HCT116 (cell line): Measurements from ENCODE around the gene LIPG. TPM values are rescaled to one million over a fixed set of nuclear protein-coding genes. Genes with fewer than 3 reads are reported as not detected.

Source experiments
- ATAC-seq: fragments of 200-7000 bp; cut with Tn5 transposase; 2 replicates; pipeline ENCODE4 v1.9.1; 2020; ENCODE audit warnings: mild to moderate bottlenecking, moderate library complexity
- BruUV-seq: library from RNA; stranded (reverse); fragments of 400-500 nt; replicated peaks from 2 replicates; lab custom pipeline; 2021; lab: Mats Ljungman, UMichigan
- CTCF ChIA-PET: fragments of 300-600 bp; sonication (Branson Sonifier 250); formaldehyde crosslinking; loops from one replicate; lab custom pipeline; 2021; ENCODE audit warnings: antibody characterized with exemption; lab: Charles Lee
- POLR2A ChIA-PET: fragments of 300-600, 350-600 bp; sonication (Branson Sonifier 250); formaldehyde crosslinking; loops from one replicate; lab custom pipeline; 2021; ENCODE audit warnings: antibody characterized with exemption; lab: Charles Lee
- RAD21 ChIA-PET, 2 experiments: fragments of 300-600 bp; sonication (Branson Sonifier 250); formaldehyde crosslinking; loops; one replicate each; lab custom pipeline; 2023; ENCODE audit warnings: low total read pairs in 2 of 2; ENCODE audit not compliant: uncharacterized antibody in 2 of 2, unreplicated experiment in 2 of 2, low non-redundant PET in 1 of 2; lab: Charles Lee
- DNase-seq: peaks from one replicate; pipeline ENCODE4 v3.0.0-alpha.2; 2010; ENCODE audit warnings: low read depth, low spot score
- H2AFZ ChIP-seq: fragments of 200-600 bp; shearing (Covaris generic), sonication (generic); 2 replicates; pipeline ENCODE4 v1.6.1; 2017; ENCODE audit warnings: low read depth, mixed run types, mixed read lengths, antibody characterized with exemption, low read length; ENCODE audit not compliant: poor library complexity, severe bottlenecking
- H3K27ac ChIP-seq: 2 replicates; pipeline ENCODE4 v1.5.1; 2012; ENCODE audit warnings: low read depth, low read length
- H3K27me3 ChIP-seq: fragments of 200-600 bp; sonication (generic); 2 replicates; pipeline ENCODE4 v1.6.1; 2016; ENCODE audit warnings: mixed run types, low read length, mixed read lengths; ENCODE audit not compliant: insufficient read depth
- H3K36me3 ChIP-seq, 2 experiments: fragments of 200-500 bp in 1 of 2; fragments of 200-600 bp in 1 of 2; sonication (Bioruptor generic) in 1 of 2; sonication (generic) in 1 of 2; 2 replicates each; pipeline versions ENCODE4 v1.5.1 to v1.6.1; 2014 to 2016; ENCODE audit warnings: low read length in 2 of 2, inconsistent platforms in 1 of 2, mixed read lengths in 1 of 2, mixed run types in 1 of 2; ENCODE audit not compliant: insufficient read depth in 2 of 2, control insufficient read depth in 1 of 2
- H3K4me1 ChIP-seq, 2 experiments: fragments of 200-600 bp in 1 of 2; sonication (generic) in 1 of 2; 2 replicates each; pipeline versions ENCODE4 v1.5.1 to v1.6.1; 2012 to 2017; ENCODE audit warnings: low read length in 2 of 2, inconsistent platforms in 1 of 2, mild to moderate bottlenecking in 1 of 2, mixed read lengths in 1 of 2, mixed run types in 1 of 2, moderate library complexity in 1 of 2; ENCODE audit not compliant: insufficient read depth in 2 of 2, control insufficient read depth in 1 of 2
- H3K4me2 ChIP-seq: fragments of 200-600 bp; sonication (generic); 2 replicates; pipeline ENCODE4 v1.6.1; 2017; ENCODE audit warnings: mixed run types, low read length, mixed read lengths
- H3K4me3 ChIP-seq, 2 experiments: fragments of 200-600 bp in 1 of 2; sonication (generic) in 1 of 2; replicated peaks in 1 of 2; 2 replicates each; pipeline ENCODE4 v1.5.1; 2011 to 2016; ENCODE audit warnings: low read length in 2 of 2, control low read depth in 1 of 2, low read depth in 1 of 2, mild to moderate bottlenecking in 1 of 2, mixed read lengths in 1 of 2, mixed run types in 1 of 2
- H3K79me2 ChIP-seq: fragments of 200-600 bp; sonication (generic); 2 replicates; pipeline ENCODE4 v1.6.1; 2017; ENCODE audit warnings: mild to moderate bottlenecking, mixed run types, low read length, moderate library complexity, mixed read lengths; ENCODE audit not compliant: insufficient read depth
- H3K9ac ChIP-seq: fragments of 200-600 bp; sonication (generic); 2 replicates; pipeline ENCODE4 v1.6.1; 2016; ENCODE audit warnings: low read length, mixed read lengths
- H3K9me2 ChIP-seq: fragments of 200-600 bp; sonication (generic), shearing (Covaris generic); 2 replicates; pipeline ENCODE4 v1.6.1; 2017; ENCODE audit warnings: mixed run types, mild to moderate bottlenecking, moderate library complexity; ENCODE audit not compliant: insufficient read depth
- H3K9me3 ChIP-seq, 2 experiments: fragments of 200-500 bp in 1 of 2; fragments of 200-600 bp in 1 of 2; sonication (Bioruptor generic) in 1 of 2; sonication (generic) in 1 of 2; 2 replicates each; pipeline ENCODE4 v1.6.1; 2014 to 2017; ENCODE audit warnings: low read length in 2 of 2, mixed read lengths in 2 of 2, inconsistent platforms in 1 of 2, low read depth in 1 of 2, mild to moderate bottlenecking in 1 of 2, mixed run types in 1 of 2, moderate library complexity in 1 of 2; ENCODE audit not compliant: control insufficient read depth in 1 of 2, insufficient read depth in 1 of 2
- H4K20me1 ChIP-seq: fragments of 200-600 bp; sonication (generic), shearing (Covaris generic); 2 replicates; pipeline ENCODE4 v1.6.1; 2017; ENCODE audit warnings: mixed run types, mild to moderate bottlenecking, moderate library complexity; ENCODE audit not compliant: insufficient read depth
- CBX3 ChIP-seq: IDR thresholded peaks from 2 replicates; pipeline ENCODE4 v1.6.1; 2012; ENCODE audit warnings: low read depth
- EGR1 ChIP-seq: IDR thresholded peaks from 2 replicates; pipeline ENCODE4 v1.6.1; 2012; ENCODE audit warnings: low read depth
- EZH2 ChIP-seq: fragments of 200-600 bp; sonication (generic); IDR thresholded peaks from 2 replicates; pipeline ENCODE4 v1.6.1; 2017; ENCODE audit warnings: antibody characterized with exemption, mixed run types
- EZH2phosphoT487 ChIP-seq: fragments of 200-600 bp; IDR thresholded peaks from 2 replicates; pipeline ENCODE4 v1.6.1; 2018; ENCODE audit warnings: antibody characterized with exemption, borderline replicate concordance
- JUND ChIP-seq: IDR thresholded peaks from 2 replicates; pipeline ENCODE4 v1.6.1; 2012
- POLR2A ChIP-seq: IDR thresholded peaks from 2 replicates; pipeline ENCODE4 v1.7.0; 2011; ENCODE audit warnings: borderline replicate concordance; ENCODE audit not compliant: insufficient read depth, insufficient read length; ENCODE audit errors: extremely low read depth
- RAD21 ChIP-seq: IDR thresholded peaks from 2 replicates; pipeline ENCODE4 v1.6.1; 2012; ENCODE audit warnings: low read depth, mild to moderate bottlenecking
- SIN3A ChIP-seq: IDR thresholded peaks from 2 replicates; pipeline ENCODE4 v1.6.1; 2012; ENCODE audit warnings: low read depth
- SP1 ChIP-seq: IDR thresholded peaks from 2 replicates; pipeline ENCODE4 v1.6.1; 2012; ENCODE audit warnings: low read depth
- YY1 ChIP-seq: IDR thresholded peaks from 2 replicates; pipeline ENCODE4 v1.6.1; 2011; ENCODE audit warnings: low read length, low read depth, moderate library complexity, mild to moderate bottlenecking; ENCODE audit not compliant: insufficient replicate concordance; ENCODE audit errors: extremely low read depth
- ZFX ChIP-seq: fragments of 450-650 bp; IDR thresholded peaks from 2 replicates; pipeline ENCODE4 v1.6.1; 2017
- ZNF274 ChIP-seq: fragments of 200-500 bp; sonication (Bioruptor generic); IDR thresholded peaks from 2 replicates; pipeline ENCODE4 v1.6.1; 2014; ENCODE audit warnings: mild to moderate bottlenecking, low read depth, low read length, inconsistent platforms
- intact Hi-C: fragments of 100-400 bp; cut with micrococcal nuclease; formaldehyde crosslinking; loops from 2 replicates; pipeline ENCODE4 v1.10.0; 2022
- total RNA-seq: library from RNA; stranded (reverse); gene quantifications from one replicate; pipeline ENCODE4 v1.2.1, GENCODE V29; 2021; ENCODE audit not compliant: unreplicated experiment
- TF ChIP-seq, protein P1 (sequence below): IDR thresholded peaks from 2 replicates; pipeline ENCODE4 v1.6.1; 2011; ENCODE audit warnings: mild to moderate bottlenecking, low read length, moderate library complexity; ENCODE audit not compliant: insufficient replicate concordance; ENCODE audit errors: extremely low read depth
- TF ChIP-seq, protein P2 (sequence below), 3 experiments: fragments of 200-600 bp in 1 of 3; sonication (generic) in 1 of 3; IDR thresholded peaks in 2 of 3; conservative IDR thresholded peaks in 1 of 3; 2 replicates each; pipeline ENCODE4 v1.5.1; 2012 to 2017; ENCODE audit warnings: low read depth in 2 of 3, low read length in 2 of 3, antibody characterized with exemption in 1 of 3, borderline replicate concordance in 1 of 3, control low read depth in 1 of 3, mild to moderate bottlenecking in 1 of 3, mixed read lengths in 1 of 3, mixed run types in 1 of 3, moderate library complexity in 1 of 3; ENCODE audit not compliant: insufficient read depth in 1 of 3
- TF ChIP-seq, protein P3 (sequence below): IDR thresholded peaks from 2 replicates; pipeline ENCODE4 v1.6.1; 2012
- TF ChIP-seq, protein P4 (sequence below): IDR thresholded peaks from 2 replicates; pipeline ENCODE4 v1.6.1; 2012

LIPG gene
- total RNA-seq, 1 experiment from 2014 or later, result 2.6 TPM

DNA sequence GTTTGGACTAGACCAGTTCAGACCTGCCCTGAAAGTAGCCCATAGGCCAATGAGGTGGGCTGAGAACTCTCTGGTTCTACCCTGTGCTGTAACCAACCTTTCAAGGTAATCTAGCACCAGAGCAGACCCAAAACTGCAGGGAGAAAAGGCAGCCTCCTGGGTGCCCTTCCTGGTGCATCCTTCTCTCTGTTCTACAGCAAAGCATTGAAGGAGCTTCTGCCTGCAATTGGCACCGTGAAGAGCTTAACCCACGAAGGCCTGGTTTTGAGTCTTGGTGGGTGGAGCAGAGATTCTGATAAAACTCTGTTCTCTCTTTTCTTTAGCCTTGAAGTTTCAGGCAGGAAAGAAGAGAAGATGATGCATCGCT, 55.5 kb downstream of the LIPG start:
- no TSS peak for BruUV-seq
- Histone ChIP-seq H3K27me3 (peaks cover 9% of the 10 kb centered on the region; the same call in 1 of the 2 replicates), H3K9ac (no peak overlapping the region), H3K36me3 (no peaks in the 10 kb centered on the region), H4K20me1 (no peaks in the 10 kb centered on the region), H3K9me2 (no peaks in the 10 kb centered on the region)
- ChIA-PET RAD21 (no interaction called here), POLR2A (no interaction called here), CTCF (no interaction called here)
- no peak for TF ChIP-seq SIN3A
- TF ChIP-seq ZNF274, result no peak
- TF ChIP-seq JUND, result no peak
- no peak for TF ChIP-seq EGR1
- TF ChIP-seq EZH2phosphoT487, result no peak
- TF ChIP-seq, protein P1, sequence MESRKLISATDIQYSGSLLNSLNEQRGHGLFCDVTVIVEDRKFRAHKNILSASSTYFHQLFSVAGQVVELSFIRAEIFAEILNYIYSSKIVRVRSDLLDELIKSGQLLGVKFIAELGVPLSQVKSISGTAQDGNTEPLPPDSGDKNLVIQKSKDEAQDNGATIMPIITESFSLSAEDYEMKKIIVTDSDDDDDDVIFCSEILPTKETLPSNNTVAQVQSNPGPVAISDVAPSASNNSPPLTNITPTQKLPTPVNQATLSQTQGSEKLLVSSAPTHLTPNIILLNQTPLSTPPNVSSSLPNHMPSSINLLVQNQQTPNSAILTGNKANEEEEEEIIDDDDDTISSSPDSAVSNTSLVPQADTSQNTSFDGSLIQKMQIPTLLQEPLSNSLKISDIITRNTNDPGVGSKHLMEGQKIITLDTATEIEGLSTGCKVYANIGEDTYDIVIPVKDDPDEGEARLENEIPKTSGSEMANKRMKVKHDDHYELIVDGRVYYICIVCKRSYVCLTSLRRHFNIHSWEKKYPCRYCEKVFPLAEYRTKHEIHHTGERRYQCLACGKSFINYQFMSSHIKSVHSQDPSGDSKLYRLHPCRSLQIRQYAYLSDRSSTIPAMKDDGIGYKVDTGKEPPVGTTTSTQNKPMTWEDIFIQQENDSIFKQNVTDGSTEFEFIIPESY, result no peak
- no peak for TF ChIP-seq POLR2A
- no peak for TF ChIP-seq EZH2
- no peak for TF ChIP-seq SP1
- TF ChIP-seq, protein P2, sequence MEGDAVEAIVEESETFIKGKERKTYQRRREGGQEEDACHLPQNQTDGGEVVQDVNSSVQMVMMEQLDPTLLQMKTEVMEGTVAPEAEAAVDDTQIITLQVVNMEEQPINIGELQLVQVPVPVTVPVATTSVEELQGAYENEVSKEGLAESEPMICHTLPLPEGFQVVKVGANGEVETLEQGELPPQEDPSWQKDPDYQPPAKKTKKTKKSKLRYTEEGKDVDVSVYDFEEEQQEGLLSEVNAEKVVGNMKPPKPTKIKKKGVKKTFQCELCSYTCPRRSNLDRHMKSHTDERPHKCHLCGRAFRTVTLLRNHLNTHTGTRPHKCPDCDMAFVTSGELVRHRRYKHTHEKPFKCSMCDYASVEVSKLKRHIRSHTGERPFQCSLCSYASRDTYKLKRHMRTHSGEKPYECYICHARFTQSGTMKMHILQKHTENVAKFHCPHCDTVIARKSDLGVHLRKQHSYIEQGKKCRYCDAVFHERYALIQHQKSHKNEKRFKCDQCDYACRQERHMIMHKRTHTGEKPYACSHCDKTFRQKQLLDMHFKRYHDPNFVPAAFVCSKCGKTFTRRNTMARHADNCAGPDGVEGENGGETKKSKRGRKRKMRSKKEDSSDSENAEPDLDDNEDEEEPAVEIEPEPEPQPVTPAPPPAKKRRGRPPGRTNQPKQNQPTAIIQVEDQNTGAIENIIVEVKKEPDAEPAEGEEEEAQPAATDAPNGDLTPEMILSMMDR (IDR thresholded peaks at IDR 0.05 in 2 of 3, conservative IDR thresholded peaks at IDR 0.05 in 1 of 3; ENCODE audit: borderline replicate concordance in 1 of 3, insufficient read depth in 1 of 3, low read depth in 2 of 3, low read length in 2 of 3), result no peak
- no peak for TF ChIP-seq CBX3
- TF ChIP-seq, protein P3, sequence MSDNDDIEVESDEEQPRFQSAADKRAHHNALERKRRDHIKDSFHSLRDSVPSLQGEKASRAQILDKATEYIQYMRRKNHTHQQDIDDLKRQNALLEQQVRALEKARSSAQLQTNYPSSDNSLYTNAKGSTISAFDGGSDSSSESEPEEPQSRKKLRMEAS, result no peak
- no peak for TF ChIP-seq YY1
- TF ChIP-seq, protein P4, sequence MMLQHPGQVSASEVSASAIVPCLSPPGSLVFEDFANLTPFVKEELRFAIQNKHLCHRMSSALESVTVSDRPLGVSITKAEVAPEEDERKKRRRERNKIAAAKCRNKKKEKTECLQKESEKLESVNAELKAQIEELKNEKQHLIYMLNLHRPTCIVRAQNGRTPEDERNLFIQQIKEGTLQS, result no peak
- TF ChIP-seq ZFX, result no peak
- TF ChIP-seq RAD21, result no peak
- TF ChIP-seq, all 23 proteins: peak for 0
- H3K79me2 ChIP-seq, result no peaks in the 10 kb centered on the region
- ATAC-seq, result no peak
- no peak overlapping the region for H3K4me3 ChIP-seq
- intact Hi-C loops, result no loop called here
- no peak overlapping the region for H3K4me2 ChIP-seq
- DNase-seq, result no peak
- H2AFZ ChIP-seq, result no peak overlapping the region
- H3K9me3 ChIP-seq, result no peaks in the 10 kb centered on the region
- peaks cover 0 to 5% of the 10 kb centered on the region in 2 experiments; a peak in 2 of 4 replicates for H3K4me1 ChIP-seq
- H3K27ac ChIP-seq, result no peak overlapping the region
